ENCODE measurements around the gene CDH13. TPM values are rescaled to one million over a fixed set of nuclear protein-coding genes. Genes with fewer than 3 reads are reported as not detected.

Gene CDH13
- polyA plus RNA-seq, 1 donor: 8.7 TPM

DNA sequence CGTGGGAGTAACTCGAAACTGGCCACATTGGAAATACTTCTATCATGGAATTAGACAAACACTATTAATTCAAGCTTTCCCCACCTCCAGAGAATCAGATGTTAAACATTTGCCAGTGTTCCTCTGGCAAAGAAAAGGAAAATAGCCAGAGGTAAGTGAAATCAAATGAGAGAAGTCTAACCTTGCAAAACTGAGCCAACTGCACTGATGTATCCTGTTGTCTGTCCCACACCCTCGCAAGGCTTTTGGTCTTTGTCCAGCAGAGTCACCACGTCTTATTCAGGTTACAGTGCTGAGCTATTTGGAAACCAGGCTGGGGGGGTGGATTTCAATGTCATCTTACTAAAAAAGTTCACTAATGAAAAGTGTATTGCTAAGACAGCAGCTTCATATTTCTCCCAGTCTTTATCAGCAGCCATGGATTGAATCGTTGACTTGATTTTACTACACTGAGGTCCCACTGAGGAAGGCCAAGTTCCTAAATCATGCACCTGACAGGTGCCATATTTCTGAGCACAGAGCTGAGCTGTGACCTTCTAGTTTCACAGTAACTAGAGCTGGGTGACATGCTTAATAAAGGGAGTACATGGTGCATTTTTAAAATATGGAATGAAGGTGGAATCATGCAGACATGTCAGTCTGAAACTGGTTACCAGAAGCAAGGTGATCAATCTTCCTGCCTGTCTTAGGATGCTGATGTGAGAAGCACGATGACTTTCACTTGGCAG, 1095.9 kb downstream of the CDH13 start:
- DNase-seq: no peak

DNA sequence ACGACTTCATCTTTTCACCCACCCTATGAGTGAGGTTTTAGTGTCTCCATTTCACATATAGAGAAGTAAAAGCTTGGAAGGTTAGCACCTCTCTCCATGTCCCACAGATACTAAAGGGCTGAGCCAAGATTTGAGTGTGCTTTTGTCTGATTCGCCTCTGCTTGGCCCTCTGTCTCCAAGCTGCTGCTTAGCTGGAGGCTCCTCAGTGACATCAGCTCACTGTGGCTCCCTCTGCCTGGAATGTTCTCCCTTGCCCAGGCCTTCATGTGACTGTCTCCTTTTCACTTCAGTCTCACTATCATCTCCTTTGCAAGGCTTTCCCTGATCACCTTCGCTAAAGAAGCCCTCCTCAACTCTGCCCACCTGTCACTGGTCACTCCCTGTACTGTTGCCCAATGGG, 1096.5 kb downstream of the CDH13 start:
- no peak for DNase-seq

DNA sequence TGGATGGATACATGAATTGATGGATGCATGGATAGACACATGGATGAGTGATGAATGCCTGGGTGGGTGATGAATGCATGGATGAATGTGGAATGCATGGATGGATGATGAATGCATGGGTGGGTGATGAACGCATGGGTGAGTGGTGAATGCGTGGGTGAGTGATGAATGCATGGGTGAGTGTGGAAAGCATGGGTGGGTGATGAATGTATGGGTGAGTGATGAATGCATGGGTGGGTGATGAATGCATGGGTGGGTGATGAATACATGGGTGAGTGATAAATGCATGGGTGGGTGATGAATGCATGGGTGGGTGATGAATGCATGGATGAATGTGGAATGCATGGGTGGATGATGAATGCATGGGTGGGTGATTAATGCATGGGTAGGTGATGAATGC, 1097.1 kb downstream of the CDH13 start:
- no peak for DNase-seq

DNA sequence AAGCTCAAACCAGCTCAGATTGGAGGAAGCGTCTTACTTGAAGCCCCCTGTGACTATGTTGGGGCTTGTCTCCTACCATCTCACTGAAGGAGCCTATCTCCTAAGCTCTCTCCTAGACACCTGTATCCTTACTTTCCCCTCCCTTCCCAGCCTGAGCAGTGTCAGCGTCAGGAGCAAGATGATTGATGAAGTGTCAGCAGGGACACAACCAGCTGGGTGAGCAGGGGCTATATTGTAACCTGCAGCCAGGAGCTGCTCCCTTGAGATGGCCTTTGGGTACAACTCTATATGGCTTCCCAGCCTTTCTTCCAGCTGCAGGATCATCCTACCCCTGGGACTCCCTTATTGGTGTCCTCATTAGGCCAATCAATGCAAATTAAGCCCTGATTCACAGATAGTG, 1097.8 kb downstream of the CDH13 start:
- DNase-seq: no peak

DNA sequence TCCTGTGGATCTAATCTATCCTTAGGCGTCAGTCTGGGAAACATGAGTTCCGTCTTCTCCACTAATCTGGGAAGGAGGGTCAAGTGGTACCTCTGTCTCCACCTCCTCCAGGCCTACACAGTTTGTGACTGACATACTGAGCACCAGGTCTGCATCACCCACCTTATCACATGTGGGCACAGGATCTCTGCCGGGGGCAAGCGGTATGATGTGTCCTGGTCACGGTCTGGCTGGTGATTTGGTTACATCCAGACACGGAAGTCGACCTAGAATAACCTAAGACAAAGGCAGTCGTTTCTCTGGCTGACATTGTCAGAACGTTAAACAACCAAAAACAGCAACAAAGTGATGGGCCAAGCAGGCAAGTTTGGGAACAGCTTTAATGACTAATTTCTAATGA, 1098.5 kb downstream of the CDH13 start:
- DNase-seq: no peak

DNA sequence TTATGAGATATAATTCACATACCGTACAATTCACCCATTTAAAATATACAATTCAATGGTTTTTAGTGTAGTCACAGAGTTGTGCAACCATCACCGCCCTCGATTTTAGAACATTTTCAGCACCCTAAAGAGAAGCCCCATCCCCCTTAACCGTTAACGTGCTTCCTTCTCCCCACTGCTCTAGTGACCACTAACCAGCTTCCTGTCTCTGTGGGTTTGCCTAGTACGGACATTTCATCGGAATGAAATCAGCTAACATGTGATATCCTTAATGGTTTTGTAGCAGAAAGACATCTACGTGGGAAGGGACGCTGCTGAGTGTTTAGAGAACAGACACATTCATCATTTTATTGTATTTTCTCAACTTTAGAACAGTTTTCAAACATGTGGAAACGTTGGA, 1100.2 kb downstream of the CDH13 start:
- no peak for DNase-seq

DNA sequence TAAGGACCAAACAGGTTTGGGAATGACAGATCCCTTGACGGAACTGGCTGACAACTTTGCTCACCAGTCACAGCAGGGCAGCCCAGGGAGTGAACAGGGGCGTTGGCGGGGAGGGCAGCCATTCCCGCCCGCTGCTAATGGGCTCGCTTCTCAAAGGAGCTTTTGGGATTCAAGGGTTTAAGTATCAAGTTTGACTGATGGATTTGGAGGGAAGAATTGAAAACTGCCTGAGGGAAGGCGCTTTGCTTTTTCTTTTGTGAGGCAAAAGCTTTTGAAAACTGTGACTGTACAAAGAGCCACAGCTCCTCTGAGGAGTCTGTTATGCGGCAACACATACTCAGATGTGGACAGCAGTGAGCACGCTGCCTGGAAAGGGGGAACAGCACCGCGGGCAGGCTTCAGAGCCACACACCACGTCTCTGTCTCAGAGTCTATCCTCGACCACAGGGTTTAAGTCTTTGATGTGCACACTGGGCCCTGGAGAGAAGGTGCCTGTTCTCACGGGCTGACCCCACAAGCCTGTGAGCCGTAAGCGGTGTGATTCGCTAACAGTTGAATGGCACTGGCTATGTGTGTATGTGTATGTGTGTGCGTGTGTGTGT, 1101.1 kb downstream of the CDH13 start:
- DNase-seq: no peak

DNA sequence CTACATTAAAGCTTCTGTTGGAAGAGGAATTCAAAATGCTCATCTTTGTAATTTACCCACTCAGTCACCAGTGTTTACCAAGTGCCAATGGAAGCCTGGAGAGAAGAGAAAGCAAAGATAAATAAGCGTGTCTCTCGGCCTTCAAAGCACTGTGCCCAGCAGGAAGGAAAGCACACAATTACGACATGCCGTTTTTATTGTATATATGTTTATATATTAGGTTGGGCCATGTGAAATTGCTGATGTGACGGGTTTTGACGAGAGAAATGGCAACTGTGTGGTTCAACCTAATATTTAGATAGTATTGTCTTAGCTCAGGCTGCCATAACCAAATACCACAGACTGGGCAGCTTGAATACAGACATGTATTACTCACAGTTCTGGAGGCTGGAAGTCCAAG, 1101.7 kb downstream of the CDH13 start:
- DNase-seq: no peak

DNA sequence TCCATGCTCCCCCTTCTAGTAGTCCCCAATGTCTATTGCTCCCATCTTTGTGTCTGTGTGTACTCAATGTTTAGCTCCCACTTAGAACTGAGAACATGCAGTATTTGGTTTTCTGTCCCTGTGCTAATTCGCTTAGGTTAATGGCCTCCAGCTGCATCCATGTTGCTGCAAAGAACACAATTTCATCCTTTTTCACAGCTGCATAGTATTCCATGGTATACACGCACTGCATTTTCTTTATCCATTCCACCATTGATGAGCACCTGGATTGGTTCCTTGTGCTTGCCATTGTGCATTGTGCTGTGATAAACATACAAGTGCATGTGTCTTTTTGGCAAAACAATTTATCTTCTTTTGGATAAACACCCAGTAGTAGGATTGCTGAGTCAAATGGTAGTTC, 1104.0 kb downstream of the CDH13 start:
- no peak for DNase-seq

DNA sequence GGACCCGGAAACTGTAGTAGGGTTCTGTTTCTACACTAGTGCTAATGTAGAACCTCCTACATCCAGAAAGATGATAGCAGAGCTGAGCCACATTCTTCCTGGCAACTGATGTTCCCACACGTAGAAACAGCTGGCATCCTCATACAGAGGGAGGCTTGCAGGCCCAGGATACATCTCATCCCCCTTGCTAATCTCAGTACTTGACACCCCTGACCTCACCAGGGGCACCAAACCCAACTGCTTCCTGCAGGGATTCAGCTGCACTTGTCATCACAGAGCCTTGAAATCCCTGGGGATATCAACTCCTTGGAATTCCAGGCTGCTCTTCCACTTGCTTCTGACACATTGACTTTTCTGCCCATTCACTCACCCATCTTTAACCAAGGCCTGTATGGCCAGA, 1105.8 kb downstream of the CDH13 start:
- DNase-seq: no peak

DNA sequence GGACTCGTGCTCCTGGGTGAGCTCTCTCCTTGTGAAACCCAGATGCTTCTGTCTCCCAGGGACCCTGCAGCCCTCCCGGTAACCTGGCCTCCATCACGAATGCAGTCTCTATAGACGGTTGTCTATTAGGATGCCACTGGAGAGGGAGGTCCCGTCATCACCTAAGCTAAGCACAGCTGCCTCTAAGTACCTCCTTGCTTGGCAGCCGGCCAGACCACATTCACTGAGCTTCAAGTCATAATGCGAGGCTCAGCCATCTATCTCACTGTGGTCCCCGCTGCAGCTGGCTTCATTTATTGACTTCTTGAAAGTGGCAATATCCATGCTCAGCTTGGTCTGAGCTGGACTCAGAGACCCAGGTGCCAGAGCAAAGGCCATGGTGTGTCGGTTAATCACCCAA, 1106.5 kb downstream of the CDH13 start:
- DNase-seq: no peak

DNA sequence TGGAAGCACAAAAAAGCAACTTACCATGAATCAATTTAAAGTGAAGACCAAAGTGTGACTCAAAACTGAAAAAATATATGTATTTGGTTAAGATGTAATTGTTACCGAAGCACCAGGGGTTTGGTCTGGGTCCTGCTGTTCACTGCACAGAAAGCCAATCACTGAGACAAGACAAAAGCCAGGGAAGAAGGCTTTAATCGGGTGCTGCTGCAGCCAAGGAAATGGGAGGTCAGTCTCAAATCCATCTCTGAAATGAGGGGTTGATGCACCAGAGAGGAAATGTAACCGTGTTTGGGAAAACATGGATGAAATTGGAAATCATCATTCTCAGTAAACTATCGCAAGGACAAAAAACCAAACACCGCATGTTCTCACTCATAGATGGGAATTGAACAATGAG, 1107.4 kb downstream of the CDH13 start:
- no peak for DNase-seq

DNA sequence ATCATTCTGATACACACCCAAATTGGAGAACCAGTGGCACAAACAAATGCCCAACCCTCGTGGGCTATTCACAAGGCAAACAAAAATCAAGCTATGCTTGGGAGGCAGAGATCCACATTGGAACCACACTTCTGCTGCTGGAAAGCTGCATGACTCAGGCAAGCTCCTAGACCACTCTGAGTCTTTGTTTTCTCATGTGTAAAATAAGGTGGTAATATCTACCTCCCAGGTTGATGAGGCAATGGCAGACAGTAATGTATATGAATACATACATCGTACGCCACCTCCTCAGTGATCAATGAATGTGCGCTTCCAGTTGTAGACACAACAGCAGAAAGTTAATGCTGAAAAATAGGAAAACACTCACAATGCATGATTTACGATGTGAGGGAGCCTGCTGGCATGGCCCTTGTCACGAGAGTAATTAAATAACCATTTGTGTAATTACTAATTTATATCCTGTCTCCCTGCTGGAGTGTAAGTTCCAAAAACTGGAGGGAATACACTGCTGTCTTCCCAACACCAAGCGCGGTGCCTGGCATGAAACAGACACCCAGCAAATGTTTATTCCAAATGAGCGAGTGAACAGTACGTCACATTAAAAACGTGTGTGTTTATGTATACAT, 1111.1 kb downstream of the CDH13 start:
- DNase-seq: no peak

DNA sequence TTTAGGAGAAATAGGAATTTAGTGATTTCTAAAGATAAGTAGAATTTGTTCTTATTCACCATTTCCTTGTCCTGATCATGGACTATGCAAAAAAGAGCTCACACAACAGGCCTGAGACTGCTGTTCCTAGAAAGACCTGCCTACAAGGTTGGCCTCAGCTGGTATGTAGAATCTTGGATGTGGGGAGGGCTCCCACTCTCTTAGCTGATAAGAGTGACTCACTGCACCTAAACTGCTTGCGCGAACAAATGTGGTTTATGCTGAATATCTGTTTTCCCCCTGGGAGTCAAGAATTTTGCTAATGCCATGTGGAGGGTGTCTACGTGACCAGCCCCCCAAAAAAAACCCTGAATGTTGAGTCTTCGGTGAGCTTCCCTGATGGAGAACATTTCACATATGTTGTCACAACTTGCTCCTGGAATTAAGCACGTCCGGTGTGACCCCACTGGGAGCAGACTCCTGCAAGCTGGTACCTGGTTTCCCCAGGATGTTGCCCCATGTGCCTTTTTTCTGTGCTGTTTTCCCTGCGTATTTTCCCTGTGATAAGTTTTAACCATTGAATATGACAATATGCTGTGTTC, 1112.2 kb downstream of the CDH13 start:
- DNase-seq: no peak

DNA sequence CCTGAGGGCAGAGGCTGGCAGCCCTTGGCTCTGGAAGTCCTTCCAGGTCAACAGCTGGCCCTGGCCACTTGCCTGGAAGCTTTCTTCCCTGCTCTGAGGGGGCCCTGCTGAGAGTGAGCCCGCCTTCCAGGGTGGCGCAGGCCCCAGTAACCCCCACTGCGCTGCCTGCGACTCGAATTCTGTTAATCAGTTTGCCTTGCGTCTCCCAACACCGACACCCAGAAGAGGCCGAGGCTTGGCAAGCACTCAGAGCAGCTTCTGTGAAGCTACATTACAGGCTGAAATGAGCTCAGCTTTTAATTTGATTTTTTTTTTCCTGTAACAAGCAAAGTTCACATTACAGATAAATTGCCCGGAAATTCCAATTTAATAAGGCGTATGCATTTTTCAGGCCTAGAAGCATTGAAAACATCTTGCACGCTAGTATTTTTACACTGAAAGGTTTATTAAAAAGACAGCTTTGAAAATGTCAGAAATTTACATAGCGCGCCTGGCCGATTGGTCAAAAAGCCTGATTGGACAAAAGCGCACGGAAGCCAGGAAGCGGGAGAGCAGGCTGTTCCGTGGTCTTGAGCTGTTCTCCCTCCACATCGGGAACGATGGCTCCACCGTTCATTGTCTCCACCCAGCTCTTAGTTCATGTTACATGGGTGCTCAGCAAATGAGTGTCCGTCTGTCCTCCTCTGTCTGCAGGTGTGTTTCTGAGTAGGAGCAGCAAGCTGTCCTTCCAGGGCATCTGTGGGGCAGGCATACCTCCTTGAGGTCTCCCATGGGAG, 1115.5 kb downstream of the CDH13 start:
- DNase-seq: no peak

DNA sequence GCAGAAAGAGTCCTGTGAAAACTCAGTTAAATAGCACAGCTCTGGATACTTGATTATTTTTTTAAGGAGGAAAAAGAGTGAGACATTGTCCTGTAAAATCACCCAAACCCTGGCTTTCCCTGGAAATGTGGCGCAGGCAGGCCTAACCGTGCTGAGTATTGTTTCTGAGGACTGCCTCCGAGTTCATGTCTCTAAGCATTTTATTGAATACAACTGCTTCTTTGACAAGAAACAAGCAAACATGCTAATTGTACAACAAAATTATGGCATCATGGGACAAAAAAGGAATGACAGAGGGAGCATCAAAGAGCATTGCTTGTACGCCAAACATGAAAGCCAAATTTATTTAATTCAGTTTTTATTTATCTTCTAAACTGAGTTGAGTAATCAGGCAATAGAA, 1116.5 kb downstream of the CDH13 start:
- DNase-seq: no peak

DNA sequence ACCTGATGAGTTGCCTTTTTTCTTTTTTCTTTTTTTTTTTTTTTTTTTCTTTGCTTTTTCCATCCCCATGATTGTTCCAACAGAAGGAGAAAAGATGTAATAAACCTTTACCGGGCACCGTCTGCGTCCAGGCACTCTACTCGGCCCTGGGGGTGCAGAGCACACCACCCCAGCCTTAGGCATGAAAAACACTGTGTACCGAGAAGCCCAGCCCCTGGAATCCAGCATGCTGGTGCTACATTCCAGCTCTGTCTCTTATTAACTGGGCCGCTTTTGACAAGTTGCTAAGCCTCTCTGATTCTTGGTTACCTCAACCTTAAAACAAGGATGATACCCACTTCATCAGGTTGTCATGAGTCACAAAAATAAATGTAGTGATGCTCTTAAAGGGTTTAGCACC, 1117.0 kb downstream of the CDH13 start:
- no peak for DNase-seq

DNA sequence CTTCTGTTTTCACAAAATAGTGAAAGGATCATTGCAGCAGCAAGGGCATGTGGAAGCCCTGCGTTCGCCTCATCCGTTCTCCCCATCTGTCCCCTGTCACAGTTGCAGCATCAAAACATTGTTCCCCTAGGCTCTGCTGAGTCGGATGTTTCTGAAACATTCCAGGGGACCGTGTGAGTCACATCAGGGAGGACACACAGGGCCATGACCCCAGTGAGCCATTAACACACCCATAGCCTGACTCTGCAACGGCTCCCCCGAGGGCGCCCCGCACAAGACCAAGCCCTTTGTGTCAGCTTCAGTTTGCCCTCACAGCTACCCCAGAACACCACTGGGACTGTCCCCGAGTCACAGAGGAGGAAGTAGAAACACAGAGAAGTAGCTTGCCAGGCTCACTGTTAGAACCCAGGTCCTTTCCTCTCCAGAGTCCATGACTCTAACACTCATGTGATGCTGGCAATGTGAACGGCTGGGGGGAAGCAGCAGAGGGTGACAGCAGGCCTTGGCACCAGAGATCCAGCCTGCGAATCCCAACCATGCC, 1117.7 kb downstream of the CDH13 start:
- DNase-seq: peak; percentile 15

DNA sequence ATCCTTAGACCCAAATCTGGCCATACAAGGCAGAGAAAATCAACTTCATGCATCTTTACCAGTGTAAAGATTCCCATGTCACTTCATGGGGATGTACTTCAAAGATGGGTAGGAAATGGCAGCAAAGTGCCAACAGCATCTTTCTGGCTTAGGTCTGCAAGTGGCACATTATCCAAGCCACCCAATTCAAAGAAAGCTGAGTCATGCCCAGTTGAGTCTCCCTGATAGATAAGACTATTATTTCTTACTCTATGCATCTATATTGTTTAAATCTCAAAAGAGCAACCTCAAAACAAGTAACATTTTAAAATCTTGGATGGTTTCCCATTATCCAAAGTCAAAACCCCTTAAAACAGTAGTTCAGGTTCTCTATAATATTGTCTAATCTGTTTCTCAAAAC, 1119.8 kb downstream of the CDH13 start:
- no peak for DNase-seq

DNA sequence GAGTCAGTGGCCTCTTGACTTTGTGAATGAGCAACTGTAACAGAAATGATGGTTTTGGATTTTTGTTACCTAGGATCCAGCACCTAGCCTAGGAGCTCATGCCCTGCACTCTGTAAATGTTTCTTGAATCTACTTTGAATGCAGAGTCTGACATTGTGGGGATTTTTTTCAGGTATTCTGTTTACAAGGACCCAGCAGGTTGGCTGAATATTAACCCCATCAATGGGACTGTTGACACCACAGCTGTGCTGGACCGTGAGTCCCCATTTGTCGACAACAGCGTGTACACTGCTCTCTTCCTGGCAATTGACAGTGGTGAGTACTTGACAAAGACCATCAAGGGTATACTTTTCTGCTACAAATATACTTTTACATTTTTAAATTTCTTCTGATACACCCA, 1121.2 kb downstream of the CDH13 start:
- no peak for DNase-seq

DNA sequence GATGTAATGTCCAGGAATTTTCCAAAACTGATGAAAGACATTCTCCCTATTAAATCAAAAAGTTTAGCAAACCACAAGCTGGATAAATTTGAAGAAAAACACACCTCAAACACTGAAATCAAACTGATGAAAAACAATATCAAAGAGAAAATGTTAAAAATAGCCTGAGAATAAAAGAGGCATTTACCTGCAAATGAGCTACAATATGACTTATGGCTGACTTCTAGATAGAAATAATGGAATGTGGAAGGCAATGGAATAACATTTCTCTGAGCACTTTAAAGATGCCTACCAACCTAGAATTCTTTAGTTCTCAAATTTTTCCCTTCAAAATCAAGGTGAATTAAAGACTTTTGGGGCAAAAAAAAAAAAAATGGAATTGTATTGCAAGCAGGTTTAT, 1128.6 kb downstream of the CDH13 start:
- DNase-seq: no peak

All from left kidney (tissue), 2 donors.